Activated CD4-positive, alpha-beta T cell treated with anti-CD3 and anti-CD28 coated beads for 24 hours (primary cell): ENCODE results near the gene FAM107B.

Experiments
- DNase-seq, 2 donors: peaks; one replicate each; pipeline ENCODE4 v3.0.0-alpha.2; 2020; ENCODE audit warnings: low read depth in 2 of 2

The FAM107B gene

GRCh38 chr10:14556285-14556956 lies 218.3 kb downstream of the FAM107B start:
- DNase-seq, result no peak

DNA sequence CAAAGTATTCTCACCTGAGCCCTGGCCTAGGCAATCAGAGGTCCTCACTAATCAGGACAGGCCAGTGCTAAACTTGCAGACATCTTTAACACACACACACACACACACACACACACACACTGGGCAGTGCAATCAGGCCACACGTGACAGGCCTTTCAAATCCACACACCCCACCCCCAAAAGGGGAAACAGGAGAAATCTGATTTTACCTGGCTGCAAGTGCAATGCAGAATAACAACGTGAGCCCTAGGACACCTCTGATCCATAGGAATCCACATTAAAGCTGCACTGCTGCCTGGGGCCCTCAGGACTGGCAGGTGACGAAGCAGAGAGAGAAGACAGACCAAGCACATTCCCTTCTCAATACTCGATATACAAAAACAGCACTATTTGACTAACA lies 218.9 kb downstream of the FAM107B start:
- DNase-seq, result no peak

DNA sequence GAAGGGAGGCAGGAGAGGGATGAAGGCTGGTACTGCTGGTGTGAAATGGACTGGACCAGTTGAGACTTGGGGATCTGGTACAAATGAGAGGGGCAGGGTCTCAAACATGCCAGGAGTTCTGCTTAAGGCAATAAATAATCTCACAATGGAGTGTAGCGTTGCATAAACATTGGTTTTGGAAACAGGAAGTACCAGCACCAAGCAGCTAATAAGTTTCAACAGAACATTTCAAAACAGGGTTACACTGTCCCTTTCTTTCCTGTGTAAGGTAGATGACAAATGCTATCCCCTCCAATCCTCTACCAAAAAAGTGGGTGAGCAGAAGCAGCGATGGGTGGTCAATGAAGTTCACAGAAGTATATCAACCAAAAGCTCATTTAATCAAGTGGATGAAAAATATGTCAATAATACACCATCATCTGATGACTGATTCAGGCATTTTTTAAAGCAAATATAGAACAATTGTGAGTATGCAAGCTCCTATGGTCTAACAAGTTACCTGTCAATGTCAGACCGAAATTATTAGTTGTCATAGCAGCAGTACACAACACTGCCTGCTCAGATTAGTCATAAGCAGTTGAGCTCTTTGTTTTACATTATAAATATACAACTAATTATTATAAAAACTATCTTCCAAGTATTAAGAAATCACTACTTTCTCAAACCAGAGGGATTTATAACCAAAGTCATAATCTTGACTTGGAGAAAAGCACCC lies 220.0 kb downstream of the FAM107B start:
- no peak for DNase-seq

- DNase-seq, result no peak
These were observed 220.6 kb downstream of the FAM107B start for GRCh38 chr10:14554091-14554490.

- DNase-seq, result no peak
These were observed 221.2 kb downstream of the FAM107B start for GRCh38 chr10:14553448-14553847.

GRCh38 chr10:14552015-14552414 lies 222.7 kb downstream of the FAM107B start:
- DNase-seq, result no peak

- DNase-seq, result no peak
These were observed 224.2 kb downstream of the FAM107B start for GRCh38 chr10:14550471-14550981.

DNA sequence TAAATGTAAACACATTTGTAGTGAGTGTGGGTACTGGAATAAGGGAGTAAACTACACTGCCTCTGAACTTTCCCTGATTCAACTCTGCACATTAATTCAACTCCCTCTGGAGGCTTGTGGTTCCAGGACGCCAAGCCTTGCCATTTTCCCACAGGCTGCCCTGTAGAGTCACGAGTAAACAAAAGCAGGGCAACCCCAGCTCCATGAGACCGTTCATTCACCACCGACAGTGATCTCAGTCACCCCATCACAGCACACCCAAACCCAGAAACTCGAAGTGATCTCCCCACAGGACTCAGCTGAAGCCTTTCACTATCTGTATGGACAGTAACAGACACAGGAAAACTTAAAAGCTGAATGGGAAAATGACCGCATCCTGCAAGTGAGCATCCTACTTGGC lies 225.2 kb downstream of the FAM107B start:
- no peak for DNase-seq

GRCh38 chr10:14548970-14549369 lies 225.7 kb downstream of the FAM107B start:
- no peak for DNase-seq

DNA sequence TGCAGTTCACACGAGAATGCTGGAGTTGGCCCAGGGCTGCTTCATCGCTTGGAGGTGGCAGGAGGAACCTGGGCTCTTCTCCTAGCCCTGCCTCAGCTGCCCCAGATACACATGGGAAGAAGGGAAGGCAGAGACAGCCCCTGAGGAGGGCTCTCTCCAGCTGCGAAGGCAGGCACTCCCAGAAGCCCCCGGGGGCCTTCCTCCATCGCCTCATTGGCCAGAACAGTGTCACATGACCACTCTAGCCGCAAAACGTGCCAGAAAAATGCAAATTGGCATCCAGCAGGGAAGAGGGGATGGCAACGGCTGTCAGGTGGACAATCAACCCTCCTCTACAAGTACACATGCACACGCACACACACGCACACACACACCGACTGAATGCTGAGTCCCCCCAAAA lies 226.2 kb downstream of the FAM107B start:
- DNase-seq, result no peak

DNA sequence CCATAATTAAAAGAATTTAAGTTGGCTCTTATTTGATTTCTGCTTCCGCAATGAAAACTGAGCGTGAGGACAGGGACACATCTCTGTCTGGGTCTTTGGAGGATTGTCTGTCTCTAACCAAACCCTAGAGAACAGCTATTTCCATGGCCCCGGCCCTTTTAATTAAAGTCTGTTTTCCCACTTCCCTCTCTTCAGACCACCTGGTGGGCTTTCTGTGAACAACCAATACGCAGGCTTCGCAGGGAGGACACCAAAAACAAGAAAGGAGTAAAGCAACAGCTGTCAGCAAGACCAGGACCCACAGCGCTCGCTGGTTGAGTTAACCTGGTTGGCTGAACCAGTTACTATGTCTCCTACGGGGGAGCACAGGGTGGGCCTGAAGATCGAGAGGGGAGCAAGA lies 226.9 kb downstream of the FAM107B start:
- DNase-seq, result no peak

GRCh38 chr10:14545827-14546226 lies 228.9 kb downstream of the FAM107B start:
- DNase-seq, result no peak

- no peak for DNase-seq
These were observed 230.8 kb downstream of the FAM107B start for GRCh38 chr10:14543904-14544210.

DNA sequence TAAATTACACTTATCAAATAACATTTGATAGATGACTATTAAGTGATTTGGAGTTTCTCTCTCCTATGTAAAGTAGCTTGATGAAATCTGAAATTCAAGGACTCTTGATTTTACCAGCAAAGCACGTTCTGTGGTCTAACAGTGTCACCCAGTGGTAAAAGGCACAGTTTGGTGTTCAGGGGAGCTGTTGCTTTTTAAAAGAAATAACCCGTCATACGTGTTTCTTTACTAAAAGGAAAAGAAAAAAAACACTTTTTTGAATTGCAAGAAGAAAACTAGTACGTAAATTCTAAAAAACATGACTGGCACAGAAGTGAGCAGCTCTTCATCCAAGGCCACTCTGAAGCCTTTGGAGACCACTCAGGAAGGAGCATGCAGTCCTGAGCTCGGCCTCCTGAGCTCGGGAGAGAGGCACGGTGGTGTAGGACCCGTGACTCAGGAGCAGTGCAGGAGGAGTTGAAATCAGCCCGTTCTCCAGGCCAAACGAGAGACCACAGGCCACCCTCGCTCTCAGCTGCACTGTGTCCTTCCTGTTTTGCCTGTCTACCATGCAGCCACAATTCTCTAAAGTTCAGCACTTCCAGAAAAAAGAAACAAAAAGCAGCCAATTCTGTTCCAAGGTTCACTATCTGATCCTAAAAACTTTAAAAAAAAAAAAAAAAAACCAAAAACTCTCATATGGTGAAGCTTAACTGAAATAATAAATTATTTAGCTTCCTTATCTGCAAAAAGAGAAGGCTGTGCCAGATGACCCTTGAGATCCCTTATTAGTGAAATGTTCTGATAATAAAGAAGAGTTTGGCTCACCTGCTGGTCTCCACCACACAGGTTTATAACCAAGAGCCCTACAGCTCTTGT lies 231.4 kb downstream of the FAM107B start:
- DNase-seq, result no peak

DNA sequence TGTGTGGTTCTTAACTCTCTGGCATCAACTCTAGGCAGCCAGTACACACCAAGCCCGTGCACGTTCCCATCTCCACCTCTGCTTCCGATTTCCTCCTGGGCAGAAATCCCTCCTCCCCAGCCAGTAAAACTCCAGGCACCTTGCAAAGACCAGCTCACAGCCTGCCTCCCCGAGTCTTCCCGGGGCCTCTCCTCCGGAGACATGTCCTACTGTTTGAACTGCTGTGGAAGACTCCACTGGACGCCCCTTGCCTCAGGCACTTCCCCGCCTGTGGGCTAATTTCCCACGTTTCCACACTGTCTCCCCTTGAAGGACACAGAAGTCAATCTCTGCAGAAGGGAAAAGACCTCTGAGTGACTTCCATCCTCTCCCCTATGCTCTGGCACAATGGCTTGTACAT lies 233.3 kb downstream of the FAM107B start:
- no peak for DNase-seq

DNA sequence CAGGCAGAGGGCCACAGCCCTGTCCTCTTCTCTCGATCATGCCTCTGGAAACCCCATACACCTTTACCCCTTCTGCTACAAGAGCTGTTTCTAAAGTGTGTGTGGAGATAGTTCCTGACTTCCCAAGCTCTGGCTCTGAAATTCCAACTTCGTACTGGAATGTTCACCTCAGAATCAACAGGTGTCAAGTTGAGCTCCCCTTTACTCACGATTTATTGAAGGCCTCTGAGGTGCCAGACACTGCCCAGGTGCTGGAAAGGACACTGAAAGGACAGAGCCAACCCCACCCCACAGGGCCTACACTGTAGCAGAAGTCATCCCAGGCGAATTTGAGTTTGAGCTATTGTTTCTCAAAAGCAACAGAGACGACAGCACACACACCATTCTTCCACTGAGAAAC lies 234.1 kb downstream of the FAM107B start:
- DNase-seq, result no peak

DNA sequence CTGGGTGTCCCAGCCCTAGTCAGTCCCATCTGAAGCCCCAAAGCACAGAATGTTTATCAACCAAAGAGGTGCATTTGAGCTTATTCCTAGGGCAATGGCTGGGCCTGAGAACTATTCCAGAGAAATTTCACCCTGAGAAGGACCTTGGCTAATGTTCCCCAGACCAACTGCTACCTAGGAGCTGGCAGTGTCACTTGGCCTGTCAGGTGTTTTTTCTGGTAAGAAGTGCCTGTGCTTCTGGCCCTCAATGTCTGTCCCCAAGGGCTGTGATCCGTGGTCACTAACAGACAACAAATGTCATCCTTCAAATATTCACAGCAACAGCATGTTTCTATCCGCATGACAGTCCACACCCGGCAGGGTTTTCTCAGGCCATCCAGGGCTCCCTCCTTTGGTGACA lies 234.6 kb downstream of the FAM107B start:
- DNase-seq, result no peak

DNA sequence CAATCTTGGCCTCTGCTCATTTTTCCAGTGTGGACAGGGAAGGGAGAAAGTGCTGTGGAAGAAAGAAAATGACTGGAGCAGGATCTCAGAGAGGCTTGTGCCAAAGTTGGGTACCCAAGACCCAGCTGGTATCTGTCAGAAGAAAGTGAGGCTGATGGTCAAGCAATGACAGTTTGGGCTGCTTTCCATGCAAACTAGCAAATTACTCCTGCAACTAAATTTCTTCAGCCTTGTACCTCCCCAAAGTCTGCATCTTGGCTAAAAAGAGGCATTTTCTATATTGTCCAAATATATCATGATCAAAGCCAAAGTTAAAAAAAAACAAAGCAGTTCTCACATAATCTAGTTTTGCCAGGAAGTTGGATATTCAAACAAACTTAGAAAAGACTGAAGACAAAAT lies 235.5 kb downstream of the FAM107B start:
- DNase-seq, result no peak

DNA sequence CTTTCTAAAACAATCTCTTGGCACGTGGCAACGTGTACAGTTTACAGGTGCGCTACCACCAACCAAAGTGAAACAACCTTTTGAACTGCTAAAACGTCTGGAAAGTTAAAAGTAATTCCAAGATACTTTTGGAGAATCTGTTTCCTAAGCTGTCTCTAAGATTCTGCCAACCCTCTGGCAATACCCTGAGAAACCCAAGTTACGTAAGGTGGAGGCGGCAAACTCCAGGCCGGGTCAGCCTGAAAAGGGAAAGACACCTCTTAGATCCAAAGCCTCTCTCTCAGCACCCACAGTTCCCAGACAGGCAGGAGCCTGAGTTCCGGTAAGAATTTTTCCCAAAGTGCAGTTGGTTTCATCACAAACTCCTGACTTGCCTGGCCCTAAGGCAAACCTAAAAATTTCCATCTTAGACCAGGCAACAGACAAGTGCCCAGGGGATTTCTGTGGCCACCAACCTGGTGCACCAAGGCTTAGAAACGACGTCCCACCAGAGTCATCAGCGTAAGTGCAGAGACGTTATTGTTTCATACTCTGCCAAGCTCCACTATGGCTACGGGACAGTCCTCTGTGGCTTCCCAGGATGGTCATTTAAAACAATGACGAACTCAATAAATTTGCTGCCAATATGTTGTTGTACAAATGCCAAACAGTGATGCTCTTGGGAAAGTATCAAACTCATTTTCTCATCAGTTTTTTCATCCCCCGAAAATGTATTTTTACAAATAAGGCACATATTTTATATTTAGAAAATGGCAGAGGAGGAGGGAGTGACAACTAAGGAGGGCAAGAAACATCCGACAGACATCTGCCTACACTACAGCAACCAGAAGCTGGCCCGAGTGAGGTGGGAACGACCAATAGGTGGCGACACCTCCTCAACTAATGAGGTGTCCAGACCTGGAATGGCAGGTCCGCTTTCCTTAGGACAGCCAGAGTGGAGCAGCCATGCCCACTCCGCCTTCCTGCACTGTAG lies 238.2 kb downstream of the FAM107B start:
- peak in 1 of 2 donors; percentile 43 for DNase-seq

GRCh38 chr10:14535457-14536130 lies 239.1 kb downstream of the FAM107B start:
- DNase-seq, result no peak

DNA sequence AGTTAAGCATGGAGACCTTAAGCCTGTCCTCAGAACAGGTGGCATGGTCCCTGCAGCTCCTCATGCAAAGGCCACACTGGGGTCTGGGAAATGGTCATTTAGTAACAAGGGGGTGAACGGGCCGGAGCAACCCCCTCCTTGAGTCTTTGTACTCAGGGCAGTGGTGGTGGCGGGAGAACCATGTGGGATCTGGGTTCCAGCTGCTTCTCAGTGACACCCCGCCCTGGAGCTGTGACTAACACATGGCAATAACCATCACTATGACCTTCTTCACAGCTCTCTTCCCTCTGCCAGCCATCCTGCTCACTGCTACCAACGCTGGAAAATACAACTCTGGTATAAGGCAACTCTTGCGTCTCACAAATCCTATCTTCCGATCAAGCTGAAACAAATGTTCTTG lies 240.5 kb downstream of the FAM107B start:
- no peak for DNase-seq
